Heart left ventricle (tissue), 13 donors: ENCODE measurements around the gene THSD7B.

Experiments used
- POLR2A ChIP-seq, 2 donors: fragments of 450-650 bp; IDR thresholded peaks; one replicate each; pipeline ENCODE4 v1.6.1; 2017; ENCODE audit warnings: antibody characterized with exemption in 2 of 2, mild to moderate bottlenecking in 2 of 2, moderate library complexity in 2 of 2
- TF ChIP-seq, protein P1 (sequence below), 12 donors: fragments of 200-600 bp; sonication (generic) in 4 of 12; IDR thresholded peaks; one replicate each; pipeline versions ENCODE4 v1.5.0 to v1.8.0; 2018 to 2022; ENCODE audit warnings: antibody characterized with exemption in 12 of 12, mild to moderate bottlenecking in 5 of 12
- donor health status: ischemic (EF 13 %, LVEDD 7.1; RV severe dilation, severe dysfunction).
- donor health status: DM: no; HTN: yes; CAD: no.
- donor health status: DM: no; HTN: no; CAD: no.
- donor health status: ischemic (EF 25% LVEDD 6.9; RV normal size, moderate dysfunction).
- donor health status: ischemic (EF 25% LVEDD 5.7; RV mildly dilated, moderate dysfunction).
- donor health status: ischemic (EF 35%, LVEDD 5.7; RV mildly dilated, moderate dysfunction).
- donor health status: nonischemic (EF 11% LVEDD 7.7; RV severe dilation, severe dysfunction).
- donor health status: DM: yes; HTN: yes; CAD: no.
- donor health status: PGD.
- donor health status: ischemic (EF 29% LVEDD 5.4; RV normal size, mild dysfunction).
- donor health status: nonischemic (EF 23%, LVEDD 6.1; RV moderate dilation, normal function).

DNA sequence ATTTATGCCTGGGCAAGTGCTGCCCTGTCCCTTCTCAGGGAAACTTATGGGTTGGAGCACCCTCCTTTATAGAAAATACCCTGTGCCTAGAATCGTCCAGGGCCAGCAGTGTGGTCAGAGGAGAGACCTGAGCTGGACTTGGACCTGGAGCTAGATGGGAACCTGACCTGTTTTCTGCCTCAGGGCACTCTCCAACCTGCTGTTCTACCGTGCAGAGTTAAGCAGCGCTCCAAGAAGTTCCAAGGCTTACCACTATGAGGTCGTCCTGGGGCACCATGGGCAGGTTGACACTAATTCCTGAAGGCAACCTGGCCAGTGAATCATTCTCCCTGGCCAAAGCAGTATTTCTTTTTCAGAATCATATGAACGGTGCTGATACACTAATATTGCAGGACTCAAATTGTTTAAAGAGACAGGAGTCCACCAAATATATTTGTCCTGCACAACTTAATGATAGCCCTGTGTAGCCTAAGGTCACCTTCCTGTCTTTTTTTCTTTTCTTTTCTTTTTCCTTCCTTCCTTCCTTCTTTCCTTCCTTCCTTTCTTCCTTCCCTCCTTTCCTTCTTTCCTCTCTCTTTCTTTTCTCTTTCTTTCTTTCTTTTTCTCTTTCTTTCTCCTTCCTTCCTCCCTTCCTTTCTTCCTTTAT lies 743.5 kb downstream of the THSD7B start:
- no peak for TF ChIP-seq POLR2A (IDR thresholded peaks at IDR 0.05)
- TF ChIP-seq, protein P1, sequence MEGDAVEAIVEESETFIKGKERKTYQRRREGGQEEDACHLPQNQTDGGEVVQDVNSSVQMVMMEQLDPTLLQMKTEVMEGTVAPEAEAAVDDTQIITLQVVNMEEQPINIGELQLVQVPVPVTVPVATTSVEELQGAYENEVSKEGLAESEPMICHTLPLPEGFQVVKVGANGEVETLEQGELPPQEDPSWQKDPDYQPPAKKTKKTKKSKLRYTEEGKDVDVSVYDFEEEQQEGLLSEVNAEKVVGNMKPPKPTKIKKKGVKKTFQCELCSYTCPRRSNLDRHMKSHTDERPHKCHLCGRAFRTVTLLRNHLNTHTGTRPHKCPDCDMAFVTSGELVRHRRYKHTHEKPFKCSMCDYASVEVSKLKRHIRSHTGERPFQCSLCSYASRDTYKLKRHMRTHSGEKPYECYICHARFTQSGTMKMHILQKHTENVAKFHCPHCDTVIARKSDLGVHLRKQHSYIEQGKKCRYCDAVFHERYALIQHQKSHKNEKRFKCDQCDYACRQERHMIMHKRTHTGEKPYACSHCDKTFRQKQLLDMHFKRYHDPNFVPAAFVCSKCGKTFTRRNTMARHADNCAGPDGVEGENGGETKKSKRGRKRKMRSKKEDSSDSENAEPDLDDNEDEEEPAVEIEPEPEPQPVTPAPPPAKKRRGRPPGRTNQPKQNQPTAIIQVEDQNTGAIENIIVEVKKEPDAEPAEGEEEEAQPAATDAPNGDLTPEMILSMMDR (IDR thresholded peaks at IDR 0.05) = no peak
